MCF 10A (cell line): ENCODE measurements around the gene SCN4A. TPM values are rescaled to one million over a fixed set of nuclear protein-coding genes. Genes with fewer than 3 reads are reported as not detected.
"Not testable (repeated sequence)": the region's sequence is repeated elsewhere in the genome, so short reads cannot be mapped to it uniquely, and the experiment has no call there.

Source experiments
- BruUV-seq: library from RNA; stranded (reverse); fragments of 400-500 nt; replicated peaks from 2 replicates; lab custom pipeline; 2021; lab: Mats Ljungman, UMichigan
- CTCF ChIA-PET: fragments of 300-600 bp; sonication (Branson Sonifier 250); formaldehyde crosslinking; extraction: SDS; loops from one replicate; lab custom pipeline; 2021; ENCODE audit warnings: antibody characterized with exemption, inconsistent platforms; lab: Yijun Ruan, JAX
- POLR2A ChIA-PET: fragments of 300-600, 350-650 bp; sonication (Branson Sonifier 250); formaldehyde crosslinking; extraction: SDS; loops from one replicate; lab custom pipeline; 2020; ENCODE audit warnings: antibody characterized with exemption, inconsistent platforms; lab: Yijun Ruan, JAX
- DNase-seq: peaks from one replicate; pipeline ENCODE4 v3.0.0-alpha.2; 2018; ENCODE audit not compliant: unreplicated experiment
- H3K27ac Mint-ChIP-seq: one replicate; pipeline ENCODE4 v1.8.0; 2022; ENCODE audit warnings: mild to moderate bottlenecking, low read depth, mixed read lengths; ENCODE audit not compliant: unreplicated experiment
- H3K27me3 Mint-ChIP-seq: one replicate; pipeline ENCODE4 v1.8.0; 2022; ENCODE audit warnings: mixed read lengths; ENCODE audit not compliant: insufficient read depth, unreplicated experiment
- H3K36me3 Mint-ChIP-seq: one replicate; pipeline ENCODE4 v1.8.0; 2022; ENCODE audit warnings: mild to moderate bottlenecking, moderate library complexity, mixed read lengths; ENCODE audit not compliant: insufficient read depth, unreplicated experiment
- H3K4me1 Mint-ChIP-seq: one replicate; pipeline ENCODE4 v1.8.0; 2022; ENCODE audit warnings: mixed read lengths; ENCODE audit not compliant: insufficient read depth, unreplicated experiment
- H3K4me3 Mint-ChIP-seq: one replicate; pipeline ENCODE4 v1.8.0; 2022; ENCODE audit warnings: mild to moderate bottlenecking, moderate library complexity, mixed read lengths; ENCODE audit not compliant: unreplicated experiment
- H3K9me3 Mint-ChIP-seq: one replicate; pipeline ENCODE4 v1.8.0; 2022; ENCODE audit warnings: mixed read lengths; ENCODE audit not compliant: unreplicated experiment
- intact Hi-C: fragments of 100-400 bp; cut with micrococcal nuclease; formaldehyde crosslinking; loops from 2 replicates; pipeline ENCODE4 v1.14.1; 2022
- total RNA-seq: library from RNA; stranded (reverse); gene quantifications from 2 replicates; pipeline ENCODE4 v1.2.3, GENCODE V29; 2022
- TF ChIP-seq, protein P1 (sequence below): fragments of 200-600 bp; IDR thresholded peaks from one replicate; pipeline ENCODE4 v1.8.0; 2022; ENCODE audit warnings: antibody characterized with exemption, mild to moderate bottlenecking; ENCODE audit not compliant: unreplicated experiment

Gene SCN4A
- total RNA-seq, 1 experiment from 2014 or later, result not detected

DNA sequence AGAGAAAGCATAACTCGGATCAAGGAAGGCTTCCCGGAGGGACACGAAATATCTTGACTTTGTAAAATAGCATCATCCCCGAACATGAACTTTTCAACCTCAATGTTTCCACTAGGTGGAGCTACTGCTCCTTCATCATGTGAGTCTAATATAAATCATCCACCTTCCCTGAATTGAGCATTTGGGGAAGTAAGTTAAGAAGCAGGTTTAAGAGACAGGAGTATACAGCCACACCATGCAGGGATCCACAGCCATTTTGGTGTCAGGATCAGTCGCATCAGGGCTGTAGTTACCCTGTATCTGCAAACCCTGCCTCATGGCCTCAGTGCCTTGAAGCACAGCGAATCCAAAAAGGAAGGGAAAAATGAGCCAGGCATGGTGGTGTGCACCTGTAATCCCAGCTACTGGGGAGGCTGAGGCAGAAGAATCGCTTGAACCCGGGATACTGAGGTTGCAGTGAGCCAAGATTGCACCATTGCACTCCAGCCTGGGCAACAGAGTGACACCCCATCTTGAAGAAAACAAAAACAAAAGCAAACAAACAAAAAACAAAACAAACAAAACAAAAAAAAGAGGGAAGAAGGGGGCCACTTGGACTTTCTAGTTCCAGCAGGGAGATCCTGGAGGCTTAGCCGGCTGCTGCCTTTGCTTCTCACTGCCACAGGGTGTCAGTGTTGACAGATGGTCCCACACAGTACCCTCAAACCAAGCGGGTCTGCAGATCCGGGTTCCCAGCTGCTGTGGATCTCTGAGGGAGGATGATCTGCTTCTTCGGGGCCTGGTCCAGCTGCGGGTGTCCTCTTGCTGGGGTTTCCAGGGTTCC, 83.5 kb downstream of the SCN4A start:
- intact Hi-C loops, POLR2A ChIA-PET, H3K27ac Mint-ChIP-seq, BruUV-seq, H3K4me3 Mint-ChIP-seq, H3K36me3 Mint-ChIP-seq, H3K9me3 Mint-ChIP-seq, H3K4me1 Mint-ChIP-seq: not testable (repeated sequence)
- CTCF ChIA-PET, result interaction anchor here (0.7 to 2.4 kb wide), 18 partner anchors 8 to 1581 kb away, joined by 3 to 11 read pairs (median 4); no protein-coding TSS in a partner anchor
- DNase-seq, result peak; percentile 43
- TF ChIP-seq, protein P1, sequence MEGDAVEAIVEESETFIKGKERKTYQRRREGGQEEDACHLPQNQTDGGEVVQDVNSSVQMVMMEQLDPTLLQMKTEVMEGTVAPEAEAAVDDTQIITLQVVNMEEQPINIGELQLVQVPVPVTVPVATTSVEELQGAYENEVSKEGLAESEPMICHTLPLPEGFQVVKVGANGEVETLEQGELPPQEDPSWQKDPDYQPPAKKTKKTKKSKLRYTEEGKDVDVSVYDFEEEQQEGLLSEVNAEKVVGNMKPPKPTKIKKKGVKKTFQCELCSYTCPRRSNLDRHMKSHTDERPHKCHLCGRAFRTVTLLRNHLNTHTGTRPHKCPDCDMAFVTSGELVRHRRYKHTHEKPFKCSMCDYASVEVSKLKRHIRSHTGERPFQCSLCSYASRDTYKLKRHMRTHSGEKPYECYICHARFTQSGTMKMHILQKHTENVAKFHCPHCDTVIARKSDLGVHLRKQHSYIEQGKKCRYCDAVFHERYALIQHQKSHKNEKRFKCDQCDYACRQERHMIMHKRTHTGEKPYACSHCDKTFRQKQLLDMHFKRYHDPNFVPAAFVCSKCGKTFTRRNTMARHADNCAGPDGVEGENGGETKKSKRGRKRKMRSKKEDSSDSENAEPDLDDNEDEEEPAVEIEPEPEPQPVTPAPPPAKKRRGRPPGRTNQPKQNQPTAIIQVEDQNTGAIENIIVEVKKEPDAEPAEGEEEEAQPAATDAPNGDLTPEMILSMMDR, result peak; percentile 37
- peaks cover 42% of the 10 kb centered on the region for H3K27me3 Mint-ChIP-seq

Other genes with a start within 250 kb of the SCN4A start
- gene STRADA, start 231.1 kb downstream of the SCN4A start, total RNA-seq, result 36.5 and 36.6 TPM in 2 replicates
- 86.4 and 114 TPM in 2 replicates for gene CCDC47, start 199.3 kb downstream of the SCN4A start, total RNA-seq
- 137 and 144 TPM in 2 replicates for gene DDX42, start 198.7 kb downstream of the SCN4A start, total RNA-seq
- 148 and 151 TPM in 2 replicates for gene PSMC5, start 145.5 kb downstream of the SCN4A start, total RNA-seq
- 36.7 and 49.5 TPM in 2 replicates for gene FTSJ3, start 145.3 kb downstream of the SCN4A start, total RNA-seq
- gene SMARCD2, start 130.2 kb downstream of the SCN4A start, total RNA-seq, result 43.7 and 54.6 TPM in 2 replicates
- not detected in 2 replicates for gene CSH2, start 99.2 kb downstream of the SCN4A start, total RNA-seq
- gene GH2, start 91.0 kb downstream of the SCN4A start, total RNA-seq, result not detected in 2 replicates
- not detected in 2 replicates for gene CSH1, start 76.3 kb downstream of the SCN4A start, total RNA-seq
- gene CSHL1, start 61.7 kb downstream of the SCN4A start, total RNA-seq, result not detected in 2 replicates
- gene GH1, start 54.1 kb downstream of the SCN4A start, total RNA-seq, result not detected in 2 replicates
- not detected in 2 replicates for gene CD79B, start 40.6 kb downstream of the SCN4A start, total RNA-seq
- gene PRR29, start 25.4 kb upstream of the SCN4A start, total RNA-seq, result not detected in 2 replicates
- 0.34 TPM in 1 of 2 replicates, not detected in the other for gene ICAM2, start 47.7 kb upstream of the SCN4A start, total RNA-seq
- gene ERN1, start 157.2 kb upstream of the SCN4A start, total RNA-seq, result 79.5 and 87.0 TPM in 2 replicates